RPMI7951 (cell line): ENCODE measurements around the gene SIRPB2. TPM values are rescaled to one million over a fixed set of nuclear protein-coding genes. Genes with fewer than 3 reads are reported as not detected.

Experiments
- DNase-seq: peaks from one replicate; pipeline ENCODE4 v3.0.0-alpha.2; 2012; ENCODE audit warnings: low read depth
- total RNA-seq: library from RNA; depleted of rRNA; stranded (reverse); fragments of >200 nt; shearing (Covaris generic); gene quantifications from 2 replicates; pipeline ENCODE4 v1.2.3, GENCODE V29; 2014; rRNA removed

The SIRPB2 gene
- not detected in 2 replicates for total RNA-seq

- no peak for DNase-seq
These were observed at the start of gene SIRPB2 for GRCh38 chr20:1491281-1491840. Gene SIRPB2 (minus strand): TSS chr20:1491420. CDS start chr20:1491359, 61 bp downstream.

DNA sequence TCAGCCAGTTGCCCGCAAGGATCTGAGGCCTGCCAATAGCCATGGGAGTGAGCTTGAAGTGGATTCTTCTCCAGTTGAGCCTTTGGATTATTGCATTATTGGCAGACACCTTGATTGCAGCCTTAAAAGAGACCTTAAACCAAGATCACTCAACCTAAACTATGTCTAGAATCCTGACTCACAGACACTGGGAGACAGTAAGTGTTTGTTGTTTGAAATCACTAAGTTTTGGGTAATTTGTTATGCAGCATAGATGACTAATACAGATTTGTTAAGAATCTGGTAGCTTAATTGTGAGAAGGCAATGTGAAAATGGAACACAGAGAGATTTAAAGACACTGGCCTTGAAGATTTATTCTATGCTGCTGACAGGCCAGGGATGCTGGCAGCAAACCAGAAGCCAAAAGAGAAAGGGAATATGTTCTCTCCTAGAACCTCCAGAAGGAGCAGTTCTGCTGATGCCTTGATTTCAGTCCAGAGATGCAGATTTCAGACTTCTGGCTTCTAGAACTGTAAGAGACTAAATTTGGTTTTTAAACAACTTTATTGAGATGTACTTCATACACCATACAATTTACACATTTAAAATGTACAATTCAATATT is 48.7 kb upstream of the SIRPB2 start:
- peak; percentile 43 for DNase-seq

DNA sequence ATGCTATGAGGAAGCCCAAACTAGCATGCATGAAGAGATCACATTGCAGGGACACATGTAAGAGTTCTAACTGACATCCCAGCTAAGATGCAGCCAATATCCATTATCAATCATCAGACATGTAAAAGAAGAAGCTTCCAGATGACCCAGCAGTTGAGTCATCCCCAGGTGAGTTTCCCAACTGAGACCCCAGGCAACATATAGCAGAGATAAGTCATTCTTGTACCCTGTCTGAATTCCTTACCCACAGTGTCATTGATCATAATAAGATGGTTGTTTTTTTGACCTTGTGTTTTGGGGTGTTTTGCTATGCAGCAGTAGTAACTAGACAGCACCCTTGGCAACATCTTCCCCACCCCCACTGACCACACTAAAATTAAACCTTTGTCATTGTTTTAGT is 47.4 kb upstream of the SIRPB2 start:
- DNase-seq, result no peak

DNA sequence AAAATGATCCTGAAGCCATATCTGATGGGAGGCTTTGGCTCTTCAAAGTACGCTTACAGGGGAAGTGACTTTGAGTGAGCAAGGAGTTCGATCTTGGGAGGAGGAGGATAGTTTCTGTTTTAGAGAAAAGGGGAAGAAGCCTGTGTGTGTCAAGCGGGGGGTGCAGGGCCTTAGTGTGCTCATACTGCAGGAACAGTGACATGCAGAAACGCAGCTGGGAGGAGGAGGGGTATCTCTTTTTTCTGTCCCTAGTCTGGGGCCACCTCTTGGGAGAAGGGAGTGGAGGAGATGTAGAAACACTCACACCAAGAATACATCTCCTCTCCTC is 46.5 kb upstream of the SIRPB2 start:
- peak; percentile 35 for DNase-seq

DNA sequence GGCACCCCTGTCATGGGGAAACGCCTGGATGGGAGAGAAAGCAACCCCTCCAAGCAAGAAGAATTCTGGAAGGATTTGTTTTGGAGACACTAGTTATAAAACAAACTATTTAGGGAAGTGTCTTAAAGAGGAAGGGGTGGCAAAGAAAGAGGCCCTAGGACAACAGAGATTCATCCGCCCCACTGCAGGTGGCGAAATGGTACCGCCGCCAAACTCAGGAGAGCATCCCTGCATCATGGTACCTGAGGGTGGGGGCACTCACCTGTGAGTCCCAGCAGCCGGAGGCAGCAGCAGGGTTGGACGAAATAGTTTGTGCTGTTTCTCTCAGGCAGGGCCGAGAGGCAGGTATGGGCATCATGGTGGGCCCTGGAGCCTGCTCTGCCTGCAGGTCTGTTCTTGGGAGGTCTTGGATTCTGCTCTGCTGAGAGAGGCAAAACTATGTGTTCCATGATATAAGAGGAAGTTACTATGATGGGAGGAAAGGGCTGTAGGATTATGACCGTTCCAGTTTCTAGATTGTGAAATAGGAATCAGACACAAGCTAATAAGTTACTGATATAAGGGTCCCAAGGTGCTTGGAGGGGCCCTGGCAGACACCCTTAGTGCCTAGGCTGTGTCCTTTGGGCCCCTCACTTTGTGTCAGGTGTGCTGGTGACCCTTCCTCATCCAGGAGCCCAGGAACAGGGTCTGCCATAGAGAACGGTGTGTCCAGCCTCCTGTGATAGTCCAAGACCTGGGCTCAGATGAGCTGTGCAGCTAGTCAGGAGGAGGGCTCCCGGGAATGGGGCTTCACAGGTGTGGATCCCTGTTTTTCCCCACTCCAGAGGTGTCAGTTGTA is 45.9 kb upstream of the SIRPB2 start:
- no peak for DNase-seq

- no peak for DNase-seq
These were observed 44.4 kb upstream of the SIRPB2 start for GRCh38 chr20:1535420-1536175.

DNA sequence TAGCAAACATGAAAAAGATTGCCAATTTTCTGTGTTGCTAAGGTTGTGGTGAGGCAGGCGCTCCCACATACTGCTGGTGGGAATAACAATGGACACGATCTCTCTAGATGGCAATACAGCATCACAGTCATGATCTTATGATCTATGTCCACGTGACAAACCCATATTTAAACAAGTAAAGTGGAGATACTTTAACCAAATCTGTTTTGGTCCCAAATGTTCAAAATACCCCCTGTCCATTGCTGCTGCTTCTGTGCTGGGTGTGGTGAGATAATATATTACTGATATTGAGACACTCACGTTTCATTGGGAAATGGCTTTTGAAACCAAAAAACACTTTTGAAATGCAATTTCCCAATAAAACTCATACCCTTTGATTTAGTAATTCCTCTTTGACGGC is 43.3 kb upstream of the SIRPB2 start:
- DNase-seq, result peak; percentile 39

- DNase-seq, result peak; percentile 81
These were observed 41.8 kb upstream of the SIRPB2 start for GRCh38 chr20:1533059-1533458.

GRCh38 chr20:1528811-1529210 is 37.6 kb upstream of the SIRPB2 start:
- DNase-seq, result peak; percentile 66

DNA sequence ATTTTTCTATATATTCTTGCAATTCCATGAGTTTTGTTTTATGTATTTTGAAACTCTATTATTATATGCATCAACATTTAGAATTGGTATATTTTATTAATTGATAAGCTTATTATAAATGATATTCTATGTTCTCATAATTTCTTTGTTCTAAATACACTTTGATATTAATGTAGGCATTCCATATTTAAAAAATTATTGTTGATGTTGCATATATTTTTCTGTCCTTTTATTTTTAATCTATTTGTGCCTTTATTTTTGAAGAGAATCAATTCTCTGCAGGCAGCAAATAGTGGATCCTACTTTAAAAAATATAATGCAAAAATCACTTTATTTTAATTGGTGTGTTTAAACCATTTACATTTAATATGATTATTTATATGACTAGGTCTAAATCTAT is 36.7 kb upstream of the SIRPB2 start:
- DNase-seq, result no peak

DNA sequence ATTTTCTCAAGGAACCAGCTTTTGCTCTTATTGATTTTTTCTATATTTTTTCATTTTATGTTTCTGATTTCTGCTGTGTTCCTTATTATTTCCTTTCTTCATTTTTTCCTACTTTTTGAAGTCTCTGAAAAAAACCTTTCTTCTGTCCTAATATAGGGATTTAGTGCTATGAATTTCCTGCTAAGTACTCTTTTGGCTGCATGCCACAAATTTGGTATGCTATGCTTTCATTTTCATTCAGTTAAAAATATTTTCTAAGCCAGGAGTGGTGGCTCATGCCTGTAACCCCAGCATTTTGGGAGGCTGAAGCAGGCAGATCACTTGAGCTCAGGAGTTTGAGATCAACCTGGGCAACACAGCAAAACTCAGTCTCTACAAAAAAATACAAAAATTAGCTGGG is 35.7 kb upstream of the SIRPB2 start:
- DNase-seq, result peak; percentile 65

GRCh38 chr20:1526310-1526709 is 35.1 kb upstream of the SIRPB2 start:
- DNase-seq, result no peak

DNA sequence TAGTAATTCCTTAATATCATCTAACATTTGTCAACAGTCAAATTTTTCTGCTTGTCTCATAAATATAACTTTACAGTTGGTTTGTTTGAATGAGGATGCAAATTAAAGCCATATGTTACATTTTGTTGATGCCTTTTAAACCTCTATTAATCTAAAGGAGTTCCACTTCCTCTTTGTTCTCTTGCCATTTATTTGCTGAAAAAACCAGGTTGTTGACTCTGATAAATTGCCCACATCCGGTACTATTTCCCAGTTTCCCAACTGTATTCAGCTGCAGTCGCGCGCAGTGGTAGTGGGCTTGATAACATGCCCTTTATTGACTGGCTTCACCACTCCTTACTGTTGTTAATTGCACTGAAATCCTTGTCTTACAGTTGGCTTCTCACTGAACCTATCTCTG is 32.8 kb upstream of the SIRPB2 start:
- peak; percentile 76 for DNase-seq

DNA sequence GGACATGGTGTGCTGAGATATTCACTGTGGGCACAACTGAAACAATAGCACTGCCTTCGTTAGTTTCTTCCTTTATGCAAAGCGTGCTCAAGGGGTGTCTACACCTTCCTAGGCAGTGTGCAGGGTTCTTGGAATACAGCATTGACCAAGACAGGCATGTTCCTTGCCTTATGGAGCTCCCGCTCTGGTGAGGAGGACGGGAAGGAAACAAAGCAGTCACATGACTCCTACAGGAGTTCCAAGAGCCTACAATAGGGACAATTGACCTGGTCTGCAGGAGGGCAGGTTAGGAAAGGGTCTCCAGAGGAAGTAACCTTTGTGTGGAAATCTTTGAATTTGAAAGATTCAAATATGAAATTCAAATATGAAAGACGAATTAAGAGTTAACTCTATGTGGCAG is 25.8 kb upstream of the SIRPB2 start:
- DNase-seq, result no peak

DNA sequence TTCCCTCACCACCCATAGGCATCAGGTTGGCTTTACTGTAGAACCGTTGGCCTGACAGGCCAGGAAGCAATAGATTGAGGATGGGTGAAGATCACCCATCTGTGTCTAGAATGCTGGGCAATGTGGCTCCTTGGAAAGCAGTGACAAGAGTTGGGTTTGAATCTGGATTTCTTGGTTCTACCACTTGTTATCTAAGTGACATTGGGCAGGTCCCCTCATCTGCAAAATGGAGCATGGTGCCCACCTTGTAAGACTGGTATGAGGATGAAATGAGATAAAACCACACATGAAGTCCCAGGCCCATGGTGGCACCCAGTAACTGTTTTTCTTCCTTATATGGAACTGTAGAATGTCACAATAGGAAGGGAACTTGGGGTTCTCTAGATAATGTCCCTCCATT is 22.6 kb upstream of the SIRPB2 start:
- no peak for DNase-seq

GRCh38 chr20:1509237-1509636 is 18.0 kb upstream of the SIRPB2 start:
- DNase-seq, result peak; percentile 86

DNA sequence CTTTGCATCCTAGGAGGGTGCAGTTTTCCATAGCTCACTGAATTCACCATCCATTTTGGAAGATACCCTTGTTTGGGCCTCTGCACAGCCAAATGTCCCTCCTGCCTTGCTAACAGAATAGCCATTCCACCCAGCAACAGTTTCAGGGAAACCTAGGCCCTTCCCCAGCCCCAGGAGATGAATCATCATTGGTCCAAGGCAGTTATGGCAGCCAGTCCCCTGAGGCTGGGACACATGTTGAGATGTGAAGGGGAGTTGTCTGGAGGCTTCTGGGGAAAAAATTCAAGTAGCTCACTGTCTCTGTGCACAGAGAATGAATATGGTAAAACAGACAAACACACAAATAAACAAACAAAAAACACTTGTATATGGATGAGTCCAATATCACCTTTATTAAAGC is 17.4 kb upstream of the SIRPB2 start:
- peak; percentile 93 for DNase-seq

DNA sequence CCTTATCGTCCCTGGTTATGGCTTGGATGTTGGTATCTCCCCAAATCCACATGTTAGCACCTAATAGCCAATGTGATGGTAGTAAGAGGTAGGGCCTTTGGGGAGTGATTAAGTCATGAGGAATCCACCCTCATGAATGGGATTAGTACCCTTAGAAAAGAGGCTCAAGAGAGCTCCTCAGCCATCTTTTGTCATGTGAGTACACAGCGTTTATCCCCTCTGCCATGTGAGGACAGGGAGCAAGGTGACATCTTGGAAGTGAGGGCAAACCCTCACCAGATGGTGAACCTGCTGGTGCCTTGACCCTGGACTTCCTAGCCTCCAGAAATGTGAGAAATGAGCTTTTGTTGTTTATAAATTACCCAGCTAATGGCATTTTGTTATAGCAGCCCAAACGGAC is 16.1 kb upstream of the SIRPB2 start:
- DNase-seq, result peak; percentile 40

DNA sequence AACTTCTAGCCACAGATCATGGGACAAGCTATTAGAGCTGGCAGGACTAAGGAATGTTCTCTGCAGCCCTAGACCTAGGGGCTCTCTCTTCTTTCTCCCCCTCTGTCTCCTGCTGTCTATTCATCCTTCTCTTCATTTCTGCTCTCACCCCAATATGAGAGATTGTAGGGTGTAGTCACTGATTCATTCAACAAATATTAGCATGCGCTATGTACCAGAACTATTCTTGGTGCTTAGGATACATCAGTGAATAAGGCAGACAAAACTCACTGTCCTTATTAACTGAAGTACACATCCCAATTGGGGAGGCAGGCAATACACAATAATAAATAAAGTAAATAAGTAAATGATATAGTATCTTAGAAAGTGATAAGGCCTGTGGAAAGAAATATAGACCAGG is 14.7 kb upstream of the SIRPB2 start:
- no peak for DNase-seq

- peak; percentile 98 for DNase-seq
These were observed 14.1 kb upstream of the SIRPB2 start for GRCh38 chr20:1505361-1505760.

GRCh38 chr20:1503564-1504227 is 12.5 kb upstream of the SIRPB2 start:
- DNase-seq, result peak; percentile 96

- no peak for DNase-seq
These were observed 9.3 kb upstream of the SIRPB2 start for GRCh38 chr20:1500496-1500895.
